Pancreas (tissue), 10 donors: ENCODE results near the gene DLGAP1. TPM values are rescaled to one million over a fixed set of nuclear protein-coding genes. Genes with fewer than 3 reads are reported as not detected.

Experiments
- ATAC-seq, 4 donors: fragments of 200-7000 bp; cut with Tn5 transposase; one replicate each; pipeline versions ENCODE4 v1.8.0 to v1.9.1; 2020; ENCODE audit warnings: mild to moderate bottlenecking in 4 of 4, moderate library complexity in 4 of 4
- DNase-seq, 6 donors: peaks; one replicate each; pipeline ENCODE4 v3.0.0-alpha.2; 2020
- FAIRE-seq: peaks from 2 replicates; lab custom pipeline; 2012; peaks lifted over from hg19 to GRCh38; lab: Jason Lieb, UNC
- H3K27ac ChIP-seq, 4 donors: fragments of 200-600 bp; sonication (generic); 1 replicate in 3 of 4; 2 replicates in 1 of 4; pipeline versions ENCODE4 v1.5.0 to v1.8.0; 2020
- H3K27me3 ChIP-seq, 4 donors: fragments of 200-600 bp; one replicate each; pipeline ENCODE4 v1.8.0; 2021
- H3K36me3 ChIP-seq, 3 donors: fragments of 200-600 bp; sonication (generic) in 1 of 3; one replicate each; pipeline versions ENCODE4 v1.5.0 to v1.8.0; 2020 to 2021
- H3K4me1 ChIP-seq, 3 donors: fragments of 200-600 bp; one replicate each; pipeline ENCODE4 v1.8.0; 2021
- H3K4me3 ChIP-seq, 4 donors: fragments of 200-600 bp; sonication (generic) in 2 of 4; one replicate each; pipeline versions ENCODE4 v1.5.0 to v1.8.0; 2020 to 2021
- H3K9me3 ChIP-seq, 4 donors: fragments of 200-600 bp; one replicate each; pipeline ENCODE4 v1.8.0; 2021
- CTCF ChIP-seq, 4 donors: fragments of 200-600 bp; sonication (generic) in 3 of 4; IDR thresholded peaks; one replicate each; pipeline versions ENCODE4 v1.5.0 to v1.8.0; 2021; ENCODE audit warnings: antibody characterized with exemption in 4 of 4
- WGBS, 2 donors: extraction: QIAGEN DNeasy Blood & Tissue Kit; methylation state at CpG; one replicate each; pipeline ENCODE4 v1.1.7; 2013; 5-methylcytosine and 5-hydroxymethylcytosine counted together
- intact Hi-C, 3 donors: fragments of 100-400 bp; cut with DNase I; formaldehyde crosslinking; loops; one replicate each; pipeline versions ENCODE4 v1.11.1 to v1.14.2; 2022
- polyA plus RNA-seq, 2 donors: library from polyadenylated mRNA; stranded (reverse); fragments of 200-250 nt; gene quantifications; one replicate each; pipeline ENCODE4 v1.2.3, GENCODE V29; 2013
- total RNA-seq, 6 donors: library from RNA; stranded (reverse); fragmentation: NEBNext Ultra II Directional in 4 of 6; extraction: Animal tissue kit (Norgen Biotek cat#: 25700) in 4 of 6; gene quantifications; one replicate each; pipeline versions ENCODE4 v1.2.1 to v1.2.4, GENCODE V29; 2021 to 2023
- donor health status: healthy with polysubstance abuse.
- donor health status: DM: no; HTN: no; CAD: no; lungs with moderate emphysema.
- donor health status: DM: no; HTN: no; CAD: no.
- donor health status: control.
- donor health status: control.
- donor health status: Bipolar disorder and iron deficiency.
- donor health status: DM: yes; HTN: yes; CAD: no.
- donor health status: DM: no; HTN: no; CAD: no.
- donor health status: DM: no; HTN: no; CAD: no.
- donor health status: DM: yes; HTN: yes; CAD: no.

The DLGAP1 gene
- total and polyA plus RNA-seq, 8 donors, result 0.12 to 0.62 (median 0.30) TPM; not detected in 2

GRCh38 chr18:4270016-4270415 is 185.1 kb downstream of the DLGAP1 start:
- WGBS, 2 donors, result 84 to 92% methylated on average over 3 of the region's 3 CpGs
- ATAC-seq (no peak), DNase-seq (no peak), FAIRE-seq (no peak)
- H3K4me3 ChIP-seq, result no peak overlapping the region
- intact Hi-C loops, result no loop called here
- no peaks in the 10 kb centered on the region for H3K36me3 ChIP-seq
- no peak for TF ChIP-seq CTCF (IDR thresholded peaks at IDR 0.05)
- no peak overlapping the region for H3K27ac ChIP-seq
- no peaks in the 10 kb centered on the region for H3K27me3 ChIP-seq
- no peaks in the 10 kb centered on the region for H3K9me3 ChIP-seq
- no peaks in the 10 kb centered on the region for H3K4me1 ChIP-seq

GRCh38 chr18:4267641-4268040 is 187.5 kb downstream of the DLGAP1 start:
- ATAC-seq (no peak), DNase-seq (no peak), FAIRE-seq (no peak)
- Histone ChIP-seq H3K27ac (no peak overlapping the region), H3K4me1 (no peaks in the 10 kb centered on the region), H3K27me3 (no peaks in the 10 kb centered on the region), H3K36me3 (no peaks in the 10 kb centered on the region), H3K9me3 (no peaks in the 10 kb centered on the region), H3K4me3 (no peak overlapping the region)
- no peak for TF ChIP-seq CTCF (IDR thresholded peaks at IDR 0.05)
- intact Hi-C loops, result no loop called here
- 86 to 89% methylated on average over 5 of the region's 5 CpGs for WGBS, 2 donors

- DNase-seq (peak in 3 of 6 donors; percentile 3 to 26 (median 22)), FAIRE-seq (no peak), ATAC-seq (peak in 3 of 4 donors; percentile 38 to 66 (median 50))
- WGBS, 2 donors, result 20 to 21% methylated on average over 4 of the region's 4 CpGs
- Histone ChIP-seq H3K4me3 (no peak overlapping the region), H3K27ac (no peak overlapping the region), H3K9me3 (no peaks in the 10 kb centered on the region), H3K36me3 (no peaks in the 10 kb centered on the region), H3K4me1 (no peaks in the 10 kb centered on the region), H3K27me3 (no peaks in the 10 kb centered on the region)
- no peak for TF ChIP-seq CTCF (IDR thresholded peaks at IDR 0.05)
- intact Hi-C loops, result no loop called here
Measured at GRCh38 chr18:4264347-4264791, 190.7 kb downstream of the DLGAP1 start.

GRCh38 chr18:4260107-4260506 is 195.0 kb downstream of the DLGAP1 start:
- DNase-seq, result no peak
- TF ChIP-seq CTCF (IDR thresholded peaks at IDR 0.05), result no peak
- H3K4me1 ChIP-seq, result no peaks in the 10 kb centered on the region
- intact Hi-C loops, result no loop called here
- no peak overlapping the region for H3K27ac ChIP-seq
- H3K27me3 ChIP-seq, result no peaks in the 10 kb centered on the region
- no peak overlapping the region for H3K4me3 ChIP-seq
- H3K36me3 ChIP-seq, result no peaks in the 10 kb centered on the region
- no peaks in the 10 kb centered on the region for H3K9me3 ChIP-seq
- WGBS, 2 donors, result 84 to 85% methylated on average over 3 of the region's 3 CpGs
- ATAC-seq, result no peak
- FAIRE-seq, result no peak

- no peaks in the 10 kb centered on the region for H3K9me3 ChIP-seq
- H3K4me1 ChIP-seq, result no peaks in the 10 kb centered on the region
- no peak for TF ChIP-seq CTCF (IDR thresholded peaks at IDR 0.05)
- FAIRE-seq (no peak), ATAC-seq (no peak), DNase-seq (no peak)
- no peaks in the 10 kb centered on the region for H3K27me3 ChIP-seq
- no peak overlapping the region for H3K27ac ChIP-seq
- H3K36me3 ChIP-seq, result no peaks in the 10 kb centered on the region
- intact Hi-C loops, result no loop called here
- H3K4me3 ChIP-seq, result no peak overlapping the region
- 69 to 70% methylated on average over 7 of the region's 7 CpGs for WGBS, 2 donors
Measured at GRCh38 chr18:4256766-4257417, 198.2 kb downstream of the DLGAP1 start.
